ENCODE results near the gene TRAPPC3. TPM values are rescaled to one million over a fixed set of nuclear protein-coding genes. Genes with fewer than 3 reads are reported as not detected.

Gene TRAPPC3
- total RNA-seq, 4 donors from 2014 or later = 10.6 to 70.6 (median 38.1) TPM

DNA sequence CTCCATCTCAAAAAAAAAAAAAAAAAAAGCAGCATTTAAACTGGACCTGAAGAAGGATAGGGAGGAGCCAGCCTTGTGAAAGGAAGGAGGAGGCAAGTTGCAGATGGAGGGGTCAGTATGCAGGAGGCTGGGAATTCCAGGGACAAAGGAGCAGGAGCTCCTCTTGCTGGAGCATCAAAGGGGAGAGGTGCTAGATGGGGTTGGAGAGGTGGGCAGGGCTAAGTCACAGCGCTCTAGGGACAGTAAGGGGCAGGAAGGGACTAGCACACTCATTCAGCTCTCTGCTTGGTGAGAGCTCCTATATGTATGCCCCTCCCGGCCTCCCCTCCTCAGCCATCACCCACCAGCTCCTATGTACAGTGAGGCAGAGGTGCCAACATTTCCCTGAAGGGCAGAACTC is 33.4 kb upstream of the TRAPPC3 start:
- Histone ChIP-seq H3K36me3 (no peaks in the 10 kb centered on the region), H3K9me3 (no peaks in the 10 kb centered on the region), H3K4me1 (peaks cover 0 to 3% of the 10 kb centered on the region in 2 donors), H3K27ac (peak overlapping the region; percentile 44 to 67), H3K27me3 (no peaks in the 10 kb centered on the region), H3K4me3 (no peak overlapping the region)
- intact Hi-C loops (cut with DNase I; ENCODE audit: low total_unique reads) = loop anchor here (10.0 kb wide), 1 partner anchor 88 kb away; no protein-coding TSS in a partner anchor
- DNase-seq = no peak
- TF ChIP-seq POLR2A (IDR thresholded peaks at IDR 0.05) = no peak
- TF ChIP-seq, protein P1, sequence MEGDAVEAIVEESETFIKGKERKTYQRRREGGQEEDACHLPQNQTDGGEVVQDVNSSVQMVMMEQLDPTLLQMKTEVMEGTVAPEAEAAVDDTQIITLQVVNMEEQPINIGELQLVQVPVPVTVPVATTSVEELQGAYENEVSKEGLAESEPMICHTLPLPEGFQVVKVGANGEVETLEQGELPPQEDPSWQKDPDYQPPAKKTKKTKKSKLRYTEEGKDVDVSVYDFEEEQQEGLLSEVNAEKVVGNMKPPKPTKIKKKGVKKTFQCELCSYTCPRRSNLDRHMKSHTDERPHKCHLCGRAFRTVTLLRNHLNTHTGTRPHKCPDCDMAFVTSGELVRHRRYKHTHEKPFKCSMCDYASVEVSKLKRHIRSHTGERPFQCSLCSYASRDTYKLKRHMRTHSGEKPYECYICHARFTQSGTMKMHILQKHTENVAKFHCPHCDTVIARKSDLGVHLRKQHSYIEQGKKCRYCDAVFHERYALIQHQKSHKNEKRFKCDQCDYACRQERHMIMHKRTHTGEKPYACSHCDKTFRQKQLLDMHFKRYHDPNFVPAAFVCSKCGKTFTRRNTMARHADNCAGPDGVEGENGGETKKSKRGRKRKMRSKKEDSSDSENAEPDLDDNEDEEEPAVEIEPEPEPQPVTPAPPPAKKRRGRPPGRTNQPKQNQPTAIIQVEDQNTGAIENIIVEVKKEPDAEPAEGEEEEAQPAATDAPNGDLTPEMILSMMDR (IDR thresholded peaks at IDR 0.05) = no peak

DNA sequence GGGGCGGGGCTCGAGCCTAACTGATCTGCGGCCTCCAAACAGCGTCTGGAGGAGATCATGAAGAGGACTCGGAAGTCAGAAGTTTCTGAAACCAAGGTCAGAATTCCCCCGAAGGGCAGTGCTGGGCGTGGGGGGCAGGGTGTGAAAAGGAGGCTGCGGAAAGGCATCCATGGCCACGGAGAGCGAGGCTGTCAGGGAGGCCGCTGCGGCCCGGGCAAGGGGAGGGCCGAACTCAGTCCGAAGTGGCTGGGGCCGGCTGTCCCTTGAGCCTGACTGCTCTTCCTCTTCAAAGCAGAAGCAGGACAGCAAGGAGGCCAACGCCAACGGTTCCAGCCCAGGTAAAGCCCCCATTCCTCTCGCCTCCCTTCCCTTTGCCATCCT is 29.9 kb upstream of the TRAPPC3 start:
- no peak overlapping the region for H3K27ac ChIP-seq
- H3K27me3 ChIP-seq = no peaks in the 10 kb centered on the region
- intact Hi-C loops (cut with DNase I; ENCODE audit: low total_unique reads) = no loop called here
- TF ChIP-seq, protein P1 (IDR thresholded peaks at IDR 0.05) = no peak
- no peak for TF ChIP-seq POLR2A (IDR thresholded peaks at IDR 0.05)
- H3K4me1 ChIP-seq = peaks cover 0 to 4% of the 10 kb centered on the region in 2 donors
- H3K36me3 ChIP-seq = no peaks in the 10 kb centered on the region
- no peak overlapping the region for H3K4me3 ChIP-seq
- no peak for DNase-seq
- no peaks in the 10 kb centered on the region for H3K9me3 ChIP-seq

DNA sequence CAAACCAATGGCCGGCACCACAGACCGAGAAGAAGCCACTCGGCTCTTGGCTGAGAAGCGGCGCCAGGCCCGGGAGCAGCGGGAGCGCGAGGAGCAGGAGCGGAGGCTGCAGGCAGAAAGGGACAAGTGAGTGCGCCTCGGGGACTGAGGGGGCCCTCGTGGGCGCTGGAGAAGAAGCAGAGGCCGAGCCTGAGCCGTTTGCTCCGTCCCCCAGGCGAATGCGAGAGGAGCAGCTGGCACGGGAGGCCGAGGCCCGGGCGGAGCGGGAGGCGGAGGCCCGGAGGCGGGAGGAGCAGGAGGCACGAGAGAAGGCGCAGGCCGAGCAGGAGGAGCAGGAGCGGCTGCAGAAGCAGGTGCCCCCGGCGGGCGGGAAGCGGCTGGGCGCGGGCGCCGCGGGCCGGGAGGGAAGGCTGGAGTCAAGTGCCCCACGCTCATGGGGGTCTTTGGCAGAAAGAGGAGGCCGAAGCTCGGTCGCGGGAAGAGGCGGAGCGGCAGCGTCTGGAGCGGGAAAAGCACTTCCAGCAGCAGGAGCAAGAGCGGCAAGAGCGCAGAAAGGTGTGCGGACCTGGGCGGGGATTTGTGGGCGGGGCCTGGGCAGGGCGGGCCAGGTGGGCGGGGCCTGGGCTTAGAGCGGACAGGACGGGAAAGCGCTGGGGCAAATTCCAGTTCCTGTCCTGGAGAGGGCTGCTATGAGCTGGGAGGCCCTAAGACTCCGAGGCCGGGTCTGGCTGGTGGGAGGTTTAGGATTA is 29.4 kb upstream of the TRAPPC3 start:
- Histone ChIP-seq H3K4me1 (peaks cover 0 to 4% of the 10 kb centered on the region in 2 donors), H3K4me3 (no peak overlapping the region), H3K27me3 (no peaks in the 10 kb centered on the region), H3K27ac (no peak overlapping the region), H3K9me3 (no peaks in the 10 kb centered on the region), H3K36me3 (no peaks in the 10 kb centered on the region)
- TF ChIP-seq, protein P1 (IDR thresholded peaks at IDR 0.05) = no peak
- TF ChIP-seq POLR2A (IDR thresholded peaks at IDR 0.05) = no peak
- intact Hi-C loops (cut with DNase I; ENCODE audit: low total_unique reads) = no loop called here
- no peak for DNase-seq

GRCh38 chr1:36177589-36178431 is 28.5 kb upstream of the TRAPPC3 start:
- H3K36me3 ChIP-seq = no peaks in the 10 kb centered on the region
- peak overlapping the region; percentile 4 to 14 for H3K27ac ChIP-seq
- H3K4me1 ChIP-seq = peaks cover 0 to 4% of the 10 kb centered on the region in 2 donors
- intact Hi-C loops (cut with DNase I; ENCODE audit: low total_unique reads) = no loop called here
- no peak for TF ChIP-seq POLR2A (IDR thresholded peaks at IDR 0.05)
- TF ChIP-seq, protein P1 (IDR thresholded peaks at IDR 0.05) = no peak
- no peak for DNase-seq
- no peak overlapping the region for H3K4me3 ChIP-seq
- no peaks in the 10 kb centered on the region for H3K27me3 ChIP-seq
- H3K9me3 ChIP-seq = no peaks in the 10 kb centered on the region
